H1 (cell line): Measurements from ENCODE around the gene MFRP. TPM values are rescaled to one million over a fixed set of nuclear protein-coding genes. Genes with fewer than 3 reads are reported as not detected.

ENCODE experiments used
- CTCF ChIA-PET: fragments of 300-600 bp; sonication (Branson Sonifier 250); formaldehyde crosslinking; loops from one replicate; lab custom pipeline; 2021; ENCODE audit not compliant: partially characterized antibody; lab: Charles Lee
- POLR2A ChIA-PET: fragments of 300-600 bp; sonication (Branson Sonifier 250); formaldehyde crosslinking; loops from one replicate; lab custom pipeline; 2021; ENCODE audit warnings: inconsistent platforms; ENCODE audit not compliant: partially characterized antibody; lab: Charles Lee
- DNase-seq, 2 experiments: peaks; one replicate each; pipeline versions ENCODE4 v3.0.0 to v3.0.0-alpha.2; 2010 to 2022; ENCODE audit warnings: low spot score in 2 of 2, low read depth in 1 of 2, mixed read lengths in 1 of 2
- FAIRE-seq: peaks from 2 replicates; lab custom pipeline; 2011; peaks lifted over from hg19 to GRCh38; lab: Jason Lieb, UNC
- H2AFZ ChIP-seq: 2 replicates; pipeline ENCODE4 v1.8.1; 2012; ENCODE audit warnings: low read length, inconsistent platforms
- H2AK5ac ChIP-seq: 2 replicates; pipeline ENCODE4 v1.6.1; 2013; ENCODE audit warnings: low read depth, low read length
- H2BK120ac ChIP-seq: replicated peaks from 2 replicates; pipeline ENCODE3; 2013; ENCODE audit warnings: low read depth, low read length, inconsistent platforms
- H2BK12ac ChIP-seq: 2 replicates; pipeline ENCODE4 v1.6.1; 2013; ENCODE audit warnings: low read depth, low read length
- H2BK15ac ChIP-seq: 2 replicates; pipeline ENCODE4 v1.6.1; 2013; ENCODE audit warnings: low read length
- H2BK20ac ChIP-seq: 2 replicates; pipeline ENCODE4 v1.6.1; 2013; ENCODE audit warnings: low read length
- H2BK5ac ChIP-seq: 2 replicates; pipeline ENCODE4 v1.6.1; 2013; ENCODE audit warnings: low read depth, low read length
- H3K14ac ChIP-seq: 2 replicates; pipeline ENCODE4 v1.6.1; 2013; ENCODE audit warnings: inconsistent platforms; ENCODE audit not compliant: insufficient read length
- H3K18ac ChIP-seq: 2 replicates; pipeline ENCODE4 v1.6.1; 2013; ENCODE audit warnings: low read length; ENCODE audit errors: extremely low read depth
- H3K23ac ChIP-seq: 2 replicates; pipeline ENCODE4 v1.6.1; 2013; ENCODE audit warnings: inconsistent platforms; ENCODE audit not compliant: insufficient read length
- H3K23me2 ChIP-seq: 2 replicates; pipeline ENCODE4 v1.6.1; 2013; ENCODE audit warnings: low read depth, low read length
- H3K27ac ChIP-seq: 2 replicates; pipeline ENCODE4 v1.6.1; 2011; ENCODE audit warnings: low read depth, low read length, inconsistent platforms
- H3K27me3 ChIP-seq, 4 experiments: replicated peaks in 1 of 4; 1 replicate in 1 of 4; 2 replicates in 3 of 4; pipeline versions ENCODE4 v1.6.1 to v1.8.1; 2011 to 2013; ENCODE audit warnings: low read length in 3 of 4, mild to moderate bottlenecking in 3 of 4, inconsistent platforms in 2 of 4, mixed read lengths in 2 of 4, moderate library complexity in 1 of 4; ENCODE audit not compliant: control insufficient read depth in 3 of 4, insufficient read depth in 3 of 4; ENCODE audit errors: extremely low read depth in 1 of 4
- H3K36me3 ChIP-seq, 4 experiments: 2 replicates each; pipeline versions ENCODE4 v1.6.1 to v1.8.1; 2011 to 2013; ENCODE audit warnings: mild to moderate bottlenecking in 4 of 4, low read length in 3 of 4, moderate library complexity in 2 of 4, control low read depth in 1 of 4, inconsistent platforms in 1 of 4; ENCODE audit not compliant: insufficient read depth in 4 of 4, control insufficient read depth in 2 of 4
- H3K4ac ChIP-seq: replicated peaks from 2 replicates; pipeline ENCODE3; 2013; ENCODE audit warnings: low read length, low read depth, mixed read lengths, inconsistent platforms; ENCODE audit not compliant: insufficient read length
- H3K4me1 ChIP-seq, 4 experiments: replicated peaks in 1 of 4; 1 replicate in 1 of 4; 2 replicates in 3 of 4; pipeline versions ENCODE4 v1.6.1 to v1.8.1; 2011 to 2013; ENCODE audit warnings: low read length in 3 of 4, inconsistent platforms in 2 of 4, mixed read lengths in 1 of 4; ENCODE audit not compliant: insufficient read depth in 4 of 4, control insufficient read depth in 3 of 4
- H3K4me2 ChIP-seq, 2 experiments: 2 replicates each; pipeline versions ENCODE4 v1.6.1 to v1.8.1; 2011 to 2013; ENCODE audit warnings: low read depth in 2 of 2, low read length in 2 of 2, control low read depth in 1 of 2, inconsistent platforms in 1 of 2, mild to moderate bottlenecking in 1 of 2; ENCODE audit not compliant: insufficient read depth in 1 of 2
- H3K4me3 ChIP-seq, 4 experiments: fragments of 200-600, 300-600 bp in 1 of 4; sonication (generic), shearing (Covaris generic), sonication (Bioruptor Twin) in 1 of 4; 2 replicates each; pipeline versions ENCODE4 v1.5.1 to v1.8.1; 2011 to 2016; ENCODE audit warnings: low read length in 4 of 4, low read depth in 3 of 4, control low read depth in 2 of 4, inconsistent platforms in 2 of 4, mild to moderate bottlenecking in 2 of 4, mixed read lengths in 1 of 4, moderate library complexity in 1 of 4; ENCODE audit not compliant: insufficient read depth in 2 of 4; ENCODE audit errors: extremely low read depth in 1 of 4
- H3K56ac ChIP-seq: replicated peaks from 2 replicates; pipeline ENCODE3; 2013; ENCODE audit warnings: low read depth, mild to moderate bottlenecking, mixed read lengths, low read length, inconsistent platforms; ENCODE audit not compliant: insufficient read length
- H3K79me1 ChIP-seq: 2 replicates; pipeline ENCODE4 v1.6.1; 2013; ENCODE audit warnings: low read depth, low read length, control low read depth
- H3K79me2 ChIP-seq, 2 experiments: 2 replicates each; pipeline versions ENCODE4 v1.6.1 to v1.8.1; 2012 to 2013; ENCODE audit warnings: low read length in 2 of 2, mild to moderate bottlenecking in 2 of 2, inconsistent platforms in 1 of 2; ENCODE audit not compliant: insufficient read depth in 2 of 2, control insufficient read depth in 1 of 2
- H3K9ac ChIP-seq, 4 experiments: replicated peaks in 1 of 4; 1 replicate in 1 of 4; 2 replicates in 3 of 4; pipeline versions ENCODE4 v1.6.1 to v1.8.1; 2011 to 2013; ENCODE audit warnings: low read depth in 3 of 4, low read length in 3 of 4, control low read depth in 2 of 4, mild to moderate bottlenecking in 2 of 4, moderate library complexity in 2 of 4, inconsistent platforms in 1 of 4; ENCODE audit errors: extremely low read depth in 1 of 4
- H3K9me3 ChIP-seq, 2 experiments: 2 replicates each; pipeline versions ENCODE4 v1.6.1 to v1.8.1; 2012 to 2013; ENCODE audit warnings: mild to moderate bottlenecking in 2 of 2, moderate library complexity in 2 of 2, control low read depth in 1 of 2, inconsistent platforms in 1 of 2, low read depth in 1 of 2, low read length in 1 of 2, mixed read lengths in 1 of 2; ENCODE audit not compliant: insufficient read depth in 2 of 2
- H4K20me1 ChIP-seq, 2 experiments: replicated peaks in 1 of 2; 2 replicates each; pipeline versions ENCODE3 to v1.8.1; 2011 to 2013; ENCODE audit warnings: inconsistent platforms in 2 of 2, low read length in 2 of 2, mild to moderate bottlenecking in 1 of 2; ENCODE audit not compliant: insufficient read depth in 2 of 2, control insufficient read depth in 1 of 2
- H4K5ac ChIP-seq: 2 replicates; pipeline ENCODE4 v1.6.1; 2013; ENCODE audit warnings: low read length, low read depth, mixed read lengths, inconsistent platforms; ENCODE audit not compliant: insufficient read length
- H4K8ac ChIP-seq: 2 replicates; pipeline ENCODE4 v1.8.0; 2013; ENCODE audit warnings: mild to moderate bottlenecking, moderate library complexity, low read length, inconsistent platforms; ENCODE audit not compliant: insufficient read depth; ENCODE audit errors: extremely low read depth
- H4K91ac ChIP-seq: replicated peaks from 2 replicates; pipeline ENCODE3; 2013; ENCODE audit warnings: low read length, mixed read lengths, inconsistent platforms; ENCODE audit not compliant: insufficient read length
- CREB1 ChIP-seq: IDR thresholded peaks from 2 replicates; pipeline ENCODE4 v1.6.1; 2012; ENCODE audit warnings: inconsistent platforms
- E2F6 ChIP-seq: IDR thresholded peaks from 2 replicates; pipeline ENCODE4 v1.6.1; 2012; ENCODE audit warnings: inconsistent platforms
- FOSL1 ChIP-seq: IDR thresholded peaks from 2 replicates; pipeline ENCODE4 v1.6.1; 2011; ENCODE audit warnings: mild to moderate bottlenecking, low read depth, low read length, moderate library complexity; ENCODE audit not compliant: insufficient read depth
- JUN ChIP-seq: IDR thresholded peaks from 2 replicates; pipeline ENCODE4 v1.6.1; 2011; ENCODE audit warnings: low read depth, mild to moderate bottlenecking, improper control_type of control experiment, low read length
- WGBS, 2 experiments: shearing (Covaris generic) in 1 of 2; methylation state at CpG; one replicate each; pipeline versions ENCODE4 v1.1.6 to v1.1.7; 2013 to 2015; ENCODE audit warnings: low lambda C conversion rate in 2 of 2, mixed read lengths in 2 of 2, inconsistent platforms in 1 of 2, low coverage in 1 of 2, missing lambda C conversion rate in 1 of 2; ENCODE audit not compliant: insufficient replicate concordance in 2 of 2, insufficient coverage in 1 of 2, insufficient read length in 1 of 2; ENCODE audit errors: extremely low coverage in 1 of 2, missing lambda C conversion rate in 1 of 2; 5-methylcytosine and 5-hydroxymethylcytosine counted together
- polyA plus RNA-seq, 7 experiments: library from polyadenylated mRNA; depleted of rRNA in 3 of 7; stranded (reverse) in 5 of 7; unstranded in 2 of 7; fragments of >200 nt in 5 of 7; fragments of 200-250 nt in 2 of 7; gene quantifications; 1 replicate in 5 of 7; 2 replicates in 1 of 7; 4 replicates in 1 of 7; pipeline versions ENCODE4 v1.2.1 to v1.2.3, GENCODE V29; 2011 to 2013; ENCODE audit warnings: missing spikeins in 2 of 7, mixed read lengths in 2 of 7
- total RNA-seq: library from RNA; stranded (reverse); fragmentation: NEBNext Ultra II Directional; extraction: Animal tissue kit (Norgen Biotek cat#: 25700); gene quantifications from 2 replicates; pipeline ENCODE4 v1.2.1, GENCODE V29; 2021

The MFRP gene
- total and polyA plus RNA-seq, 2 of the 8 experiments (the other 6 are each of a cell fraction or from before 2014, with no cell fraction given), result 0.02 TPM; not detected in 1

GRCh38 chr11:119375337-119376196 lies 29.1 kb upstream of the MFRP start:
- Histone ChIP-seq H4K91ac (peak overlapping the region; percentile 52), H3K4ac (peak overlapping the region; percentile 51), H3K79me2 (no peaks in the 10 kb centered on the region), H4K20me1 (peaks cover 0 to 5% of the 10 kb centered on the region in 2 experiments), H3K36me3 (no peaks in the 10 kb centered on the region), H3K4me2 (peak overlapping the region in 1 of 2 experiments; percentile 11; a peak in 1 of 4 replicates), H3K56ac (no peak overlapping the region), H3K4me1 (peaks cover 9 to 61% (median 44%) of the 10 kb centered on the region in 4 experiments), H3K9ac (no peak overlapping the region), H3K4me3 (no peak overlapping the region), H2BK15ac (no peak overlapping the region), H3K14ac (no peak overlapping the region), H3K23me2 (peaks cover 8% of the 10 kb centered on the region; the same call in 1 of the 2 replicates), H2BK12ac (peak overlapping the region; percentile 60; the same call in 1 of the 2 replicates), H3K18ac (peak overlapping the region; percentile 48), H3K27ac (0 out of 2 replicates have a peak overlapping the region, but pooled peaks have one; percentile 11), H2BK20ac (no peak overlapping the region), H2BK5ac (peak overlapping the region; percentile 68; the same call in 1 of the 2 replicates), H2AFZ (no peak overlapping the region), H3K23ac (no peak overlapping the region), H4K8ac (no peak overlapping the region; the same call in 1 of the 2 replicates), H2BK120ac (peak overlapping the region; percentile 77), H3K79me1 (no peaks in the 10 kb centered on the region), H3K27me3 (peaks cover 0 to 7% (median 6%) of the 10 kb centered on the region in 4 experiments; a peak in 6 of 7 replicates), H2AK5ac (no peak overlapping the region), H4K5ac (peak overlapping the region; percentile 48), H3K9me3 (no peaks in the 10 kb centered on the region)
- WGBS, 2 experiments, result 62% methylated on average over 14 of the region's 14 CpGs; no CpG with 5 or more reads in 1 of the 2 experiments
- POLR2A ChIA-PET, result interaction anchor here (0.6 to 6.6 kb wide), 11 partner anchors 8 to 280 kb away, joined by 3 to 32 read pairs (median 3); partner anchors contain the start of gene DPAGT1
- DNase-seq (peak in 1 of 2 experiments; percentile 57), FAIRE-seq (no peak)
- CTCF ChIA-PET, result interaction anchor here (0.6 to 26.3 kb wide), 20 partner anchors 8 to 172 kb away, joined by 3 to 474 read pairs (median 6); partner anchors contain the start of genes C1QTNF5, MFRP, RNF26 and USP2
- TF ChIP-seq FOSL1 (no peak), JUN (no peak), E2F6 (peak; percentile 75), CREB1 (0 out of 2 replicates have a peak, but pooled peaks have one; percentile 5)
